ENCODE measurements around the gene LIX1.

DNA sequence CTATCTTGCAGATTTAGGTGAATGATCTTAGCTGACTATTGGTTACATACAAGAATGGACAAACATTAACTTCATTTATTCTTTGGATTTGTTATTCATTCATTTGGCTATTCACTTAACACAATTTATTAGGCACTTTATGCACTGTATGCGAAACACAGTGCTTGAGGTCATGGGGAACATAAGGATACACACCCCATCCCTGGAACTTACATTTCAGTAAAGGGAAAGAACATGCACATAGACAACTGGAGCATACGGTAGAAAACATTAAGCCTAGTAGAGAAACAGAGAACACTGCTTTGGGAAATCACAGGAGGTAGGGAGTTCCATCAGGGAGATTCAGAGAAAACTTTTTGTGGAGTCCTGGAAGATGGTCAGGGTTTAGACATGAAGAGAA is 22.2 kb downstream of the LIX1 start:
- TF ChIP-seq, protein P1, sequence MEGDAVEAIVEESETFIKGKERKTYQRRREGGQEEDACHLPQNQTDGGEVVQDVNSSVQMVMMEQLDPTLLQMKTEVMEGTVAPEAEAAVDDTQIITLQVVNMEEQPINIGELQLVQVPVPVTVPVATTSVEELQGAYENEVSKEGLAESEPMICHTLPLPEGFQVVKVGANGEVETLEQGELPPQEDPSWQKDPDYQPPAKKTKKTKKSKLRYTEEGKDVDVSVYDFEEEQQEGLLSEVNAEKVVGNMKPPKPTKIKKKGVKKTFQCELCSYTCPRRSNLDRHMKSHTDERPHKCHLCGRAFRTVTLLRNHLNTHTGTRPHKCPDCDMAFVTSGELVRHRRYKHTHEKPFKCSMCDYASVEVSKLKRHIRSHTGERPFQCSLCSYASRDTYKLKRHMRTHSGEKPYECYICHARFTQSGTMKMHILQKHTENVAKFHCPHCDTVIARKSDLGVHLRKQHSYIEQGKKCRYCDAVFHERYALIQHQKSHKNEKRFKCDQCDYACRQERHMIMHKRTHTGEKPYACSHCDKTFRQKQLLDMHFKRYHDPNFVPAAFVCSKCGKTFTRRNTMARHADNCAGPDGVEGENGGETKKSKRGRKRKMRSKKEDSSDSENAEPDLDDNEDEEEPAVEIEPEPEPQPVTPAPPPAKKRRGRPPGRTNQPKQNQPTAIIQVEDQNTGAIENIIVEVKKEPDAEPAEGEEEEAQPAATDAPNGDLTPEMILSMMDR (conservative IDR thresholded peaks at IDR 0.05 in 1 of 2, IDR thresholded peaks at IDR 0.05 in 1 of 2; ENCODE audit: low read depth in 1 of 2, low read length in 2 of 2) = no peak
- TF ChIP-seq EZH2 (IDR thresholded peaks at IDR 0.05; ENCODE audit: low read length, missing control alignments) = no peak
